Glutamatergic neuron (in vitro differentiated cells): ENCODE results near the gene CACNA1E. TPM values are rescaled to one million over a fixed set of nuclear protein-coding genes. Genes with fewer than 3 reads are reported as not detected.

ENCODE experiments used
- DNase-seq: peaks from one replicate; pipeline ENCODE4 v3.0.0; 2022
- H3K27ac Mint-ChIP-seq: one replicate; pipeline ENCODE4 v1.8.0; 2020; ENCODE audit warnings: mild to moderate bottlenecking, mixed read lengths, inconsistent platforms; ENCODE audit not compliant: unreplicated experiment
- H3K27me3 Mint-ChIP-seq: one replicate; pipeline ENCODE4 v1.8.0; 2020; ENCODE audit warnings: mild to moderate bottlenecking, moderate library complexity, mixed read lengths, inconsistent platforms; ENCODE audit not compliant: unreplicated experiment
- H3K36me3 Mint-ChIP-seq: one replicate; pipeline ENCODE4 v1.8.0; 2020; ENCODE audit warnings: mild to moderate bottlenecking, mixed read lengths, inconsistent platforms; ENCODE audit not compliant: unreplicated experiment
- H3K4me1 Mint-ChIP-seq: one replicate; pipeline ENCODE4 v1.8.0; 2020; ENCODE audit warnings: mild to moderate bottlenecking, low read depth, mixed read lengths, inconsistent platforms; ENCODE audit not compliant: unreplicated experiment
- H3K4me3 Mint-ChIP-seq: one replicate; pipeline ENCODE4 v1.8.0; 2020; ENCODE audit warnings: mild to moderate bottlenecking, mixed read lengths, inconsistent platforms; ENCODE audit not compliant: unreplicated experiment
- H3K9me3 Mint-ChIP-seq: one replicate; pipeline ENCODE4 v1.8.0; 2020; ENCODE audit warnings: mild to moderate bottlenecking, moderate library complexity, mixed read lengths, inconsistent platforms; ENCODE audit not compliant: unreplicated experiment
- total RNA-seq: library from RNA; stranded (reverse); fragmentation: NEBNext Ultra II Directional; extraction: Animal tissue kit (Norgen Biotek cat#: 25700); gene quantifications from one replicate; pipeline ENCODE4 v1.2.1, GENCODE V29; 2021; ENCODE audit not compliant: unreplicated experiment
- TF ChIP-seq, protein P1 (sequence below): fragments of 200-600 bp; sonication (generic); IDR thresholded peaks from one replicate; pipeline ENCODE4 v1.5.0; 2021; ENCODE audit not compliant: partially characterized antibody, unreplicated experiment

CACNA1E gene
- total RNA-seq, 1 donor from 2014 or later, result 8.8 TPM

DNA sequence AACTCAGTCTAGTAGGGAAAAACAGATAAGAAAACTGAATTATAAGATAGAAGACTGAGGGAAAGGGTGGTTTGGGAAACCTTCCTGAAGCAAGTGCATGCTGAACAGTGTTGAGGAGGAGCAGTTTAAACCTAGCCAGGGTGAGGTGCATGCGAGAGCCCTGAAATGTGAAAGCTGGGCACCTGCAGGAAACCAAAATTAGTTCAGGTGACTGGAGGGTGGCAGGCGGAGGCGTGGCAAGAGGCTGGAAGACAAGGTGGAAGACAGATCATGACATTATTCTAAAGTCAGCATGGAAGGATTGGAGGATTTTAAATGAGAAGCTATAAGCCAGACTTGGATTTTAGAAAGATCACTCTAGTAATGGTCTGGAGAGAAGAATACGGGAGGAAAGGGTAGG is 75.1 kb downstream of the CACNA1E start:
- no peaks in the 10 kb centered on the region for H3K27me3 Mint-ChIP-seq
- no peak for DNase-seq
- H3K4me1 Mint-ChIP-seq, result no peaks in the 10 kb centered on the region
- no peak overlapping the region for H3K4me3 Mint-ChIP-seq
- TF ChIP-seq, protein P1, sequence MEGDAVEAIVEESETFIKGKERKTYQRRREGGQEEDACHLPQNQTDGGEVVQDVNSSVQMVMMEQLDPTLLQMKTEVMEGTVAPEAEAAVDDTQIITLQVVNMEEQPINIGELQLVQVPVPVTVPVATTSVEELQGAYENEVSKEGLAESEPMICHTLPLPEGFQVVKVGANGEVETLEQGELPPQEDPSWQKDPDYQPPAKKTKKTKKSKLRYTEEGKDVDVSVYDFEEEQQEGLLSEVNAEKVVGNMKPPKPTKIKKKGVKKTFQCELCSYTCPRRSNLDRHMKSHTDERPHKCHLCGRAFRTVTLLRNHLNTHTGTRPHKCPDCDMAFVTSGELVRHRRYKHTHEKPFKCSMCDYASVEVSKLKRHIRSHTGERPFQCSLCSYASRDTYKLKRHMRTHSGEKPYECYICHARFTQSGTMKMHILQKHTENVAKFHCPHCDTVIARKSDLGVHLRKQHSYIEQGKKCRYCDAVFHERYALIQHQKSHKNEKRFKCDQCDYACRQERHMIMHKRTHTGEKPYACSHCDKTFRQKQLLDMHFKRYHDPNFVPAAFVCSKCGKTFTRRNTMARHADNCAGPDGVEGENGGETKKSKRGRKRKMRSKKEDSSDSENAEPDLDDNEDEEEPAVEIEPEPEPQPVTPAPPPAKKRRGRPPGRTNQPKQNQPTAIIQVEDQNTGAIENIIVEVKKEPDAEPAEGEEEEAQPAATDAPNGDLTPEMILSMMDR, result no peak
- no peaks in the 10 kb centered on the region for H3K9me3 Mint-ChIP-seq
- no peak overlapping the region for H3K27ac Mint-ChIP-seq
- no peaks in the 10 kb centered on the region for H3K36me3 Mint-ChIP-seq

DNA sequence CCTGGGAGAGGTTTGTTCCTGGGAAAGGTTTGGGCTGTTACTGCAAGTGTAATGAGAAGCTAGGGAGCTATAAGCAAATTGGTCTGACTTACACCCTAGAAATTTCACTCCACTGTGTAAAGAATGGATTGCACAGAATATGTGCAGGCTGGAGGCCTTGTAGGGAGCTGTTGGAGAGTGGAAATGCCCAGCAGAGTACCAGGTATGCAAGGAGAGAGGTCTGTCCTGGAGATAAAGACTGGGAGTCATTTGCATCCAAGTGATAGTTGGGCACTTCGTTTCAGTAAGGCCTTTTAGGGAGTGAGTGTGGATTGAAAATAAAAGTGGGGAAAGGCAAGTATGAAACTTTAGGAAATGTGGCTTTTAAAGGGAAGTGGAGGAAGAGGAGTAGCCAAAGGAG is 75.8 kb downstream of the CACNA1E start:
- TF ChIP-seq, protein P1, result no peak
- H3K36me3 Mint-ChIP-seq, result no peaks in the 10 kb centered on the region
- DNase-seq, result no peak
- no peak overlapping the region for H3K27ac Mint-ChIP-seq
- no peaks in the 10 kb centered on the region for H3K4me1 Mint-ChIP-seq
- H3K9me3 Mint-ChIP-seq, result no peaks in the 10 kb centered on the region
- H3K27me3 Mint-ChIP-seq, result no peaks in the 10 kb centered on the region
- no peak overlapping the region for H3K4me3 Mint-ChIP-seq

DNA sequence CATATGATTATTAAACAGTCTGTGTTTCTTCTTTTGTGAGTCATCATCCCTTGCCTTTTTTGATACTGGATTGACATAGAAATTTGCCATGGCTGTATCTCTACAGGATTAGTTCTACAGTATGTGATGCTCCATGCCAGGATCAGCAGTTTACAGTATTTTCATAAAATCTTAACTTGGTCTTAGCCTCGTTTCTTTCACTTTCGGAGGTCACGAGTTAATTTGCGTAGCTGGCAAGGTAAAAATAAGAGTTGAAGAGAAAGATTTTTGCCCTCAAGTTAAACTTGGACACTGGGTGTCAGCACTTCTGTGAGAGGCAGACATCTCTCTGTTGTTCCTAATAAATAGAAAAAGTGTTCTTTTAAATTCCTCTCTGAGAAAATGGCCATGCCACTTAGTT is 79.1 kb downstream of the CACNA1E start:
- TF ChIP-seq, protein P1, result no peak
- Mint-ChIP-seq H3K36me3 (peaks cover 6% of the 10 kb centered on the region), H3K4me3 (no peak overlapping the region), H3K27ac (no peak overlapping the region), H3K27me3 (peaks cover 3% of the 10 kb centered on the region), H3K9me3 (no peaks in the 10 kb centered on the region), H3K4me1 (no peaks in the 10 kb centered on the region)
- DNase-seq, result no peak

DNA sequence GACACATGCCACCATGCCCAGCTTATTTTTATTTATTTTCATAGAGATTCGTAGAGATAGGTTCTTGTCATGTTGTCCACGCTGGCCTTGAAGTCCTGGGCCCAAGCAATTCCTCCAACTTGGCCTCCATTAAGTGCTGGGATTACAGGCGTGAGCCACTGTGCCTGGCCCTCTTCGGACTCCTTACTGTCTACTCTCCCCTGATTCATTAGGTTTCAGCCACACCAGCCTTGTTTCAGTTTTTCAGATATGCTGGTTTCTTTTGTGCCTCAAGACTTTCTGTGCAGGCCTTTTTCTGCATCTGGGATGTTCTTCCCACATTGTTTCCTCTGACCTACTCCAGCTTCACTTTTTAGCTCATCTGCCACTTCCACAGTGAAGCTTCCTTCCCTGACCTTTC is 85.4 kb downstream of the CACNA1E start:
- no peak overlapping the region for H3K27ac Mint-ChIP-seq
- DNase-seq, result no peak
- H3K9me3 Mint-ChIP-seq, result no peaks in the 10 kb centered on the region
- H3K4me3 Mint-ChIP-seq, result no peak overlapping the region
- H3K4me1 Mint-ChIP-seq, result no peaks in the 10 kb centered on the region
- peaks cover 3% of the 10 kb centered on the region for H3K27me3 Mint-ChIP-seq
- TF ChIP-seq, protein P1, result no peak
- H3K36me3 Mint-ChIP-seq, result peaks cover 6% of the 10 kb centered on the region

DNA sequence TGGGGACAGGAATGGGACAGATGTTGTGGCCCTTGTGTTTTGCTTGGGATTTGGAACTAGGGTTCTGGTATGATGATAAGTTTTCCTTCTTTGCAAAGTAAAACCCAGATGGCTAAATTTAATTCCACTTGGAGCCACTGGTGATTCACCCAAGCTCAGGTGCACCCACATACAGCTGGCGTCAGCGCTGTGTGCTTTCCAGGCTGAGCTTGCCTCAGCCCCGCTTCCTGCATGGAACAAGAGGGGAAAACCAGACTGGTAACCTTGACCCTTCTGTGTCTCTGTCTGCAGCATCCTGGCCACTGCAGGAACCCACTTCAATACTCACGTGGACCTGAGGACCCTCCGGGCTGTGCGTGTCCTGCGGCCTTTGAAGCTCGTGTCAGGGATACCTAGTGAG is 94.2 kb downstream of the CACNA1E start:
- TF ChIP-seq, protein P1, result no peak
- Mint-ChIP-seq H3K4me1 (no peaks in the 10 kb centered on the region), H3K36me3 (no peaks in the 10 kb centered on the region), H3K27ac (no peak overlapping the region), H3K9me3 (no peaks in the 10 kb centered on the region), H3K27me3 (peaks cover 4% of the 10 kb centered on the region), H3K4me3 (no peak overlapping the region)
- DNase-seq, result no peak
